Measurements from ENCODE around the gene OTOP1.
A peak's percentile ranks its signal among the peaks of the same experiment; 100 is the strongest.
"Not testable (repeated sequence)": the region's sequence is repeated elsewhere in the genome, so short reads cannot be mapped to it uniquely, and the experiment has no call there.

OTOP1 gene

GRCh38 chr4:4227510-4228355 is 1.0 kb upstream of the OTOP1 start:
- no peak for DNase-seq

- DNase-seq: peak; percentile 6
Measured at GRCh38 chr4:4225915-4226605, 669 bp downstream of the OTOP1 start.

GRCh38 chr4:4217113-4217512 is 9.6 kb downstream of the OTOP1 start:
- DNase-seq: peak; percentile 22

GRCh38 chr4:4216648-4217047 is 10.1 kb downstream of the OTOP1 start:
- DNase-seq: peak; percentile 60

GRCh38 chr4:4213674-4214073 is 13.1 kb downstream of the OTOP1 start:
- peak; percentile 6 for DNase-seq

- no peak for DNase-seq
Measured at GRCh38 chr4:4206204-4206603, 20.5 kb downstream of the OTOP1 start.

GRCh38 chr4:4204401-4204745 is 22.4 kb downstream of the OTOP1 start:
- no peak for DNase-seq

GRCh38 chr4:4203688-4204400 is 22.9 kb downstream of the OTOP1 start:
- no peak for DNase-seq

GRCh38 chr4:4202510-4202909 is 24.2 kb downstream of the OTOP1 start:
- no peak for DNase-seq

- no peak for DNase-seq
Measured at GRCh38 chr4:4200624-4201023, 26.1 kb downstream of the OTOP1 start.

- no peak for DNase-seq
Measured at GRCh38 chr4:4195354-4195753, 31.4 kb downstream of the OTOP1 start.

- DNase-seq: not testable (repeated sequence)
Measured at GRCh38 chr4:4188557-4188956, 38.2 kb downstream of the OTOP1 start.

GRCh38 chr4:4185528-4185927 is 41.2 kb downstream of the OTOP1 start:
- DNase-seq: no peak

- peak; percentile 3 for DNase-seq
Measured at GRCh38 chr4:4182835-4183568, 43.7 kb downstream of the OTOP1 start.

- DNase-seq: no peak
Measured at GRCh38 chr4:4170596-4171150, 56.1 kb downstream of the OTOP1 start.

GRCh38 chr4:4167981-4168780 is 58.5 kb downstream of the OTOP1 start:
- not testable (repeated sequence) for DNase-seq

- not testable (repeated sequence) for DNase-seq
Measured at GRCh38 chr4:4166986-4167385, 59.7 kb downstream of the OTOP1 start.

- not testable (repeated sequence) for DNase-seq
Measured at GRCh38 chr4:4165701-4166392, 60.9 kb downstream of the OTOP1 start.

- DNase-seq: not testable (repeated sequence)
Measured at GRCh38 chr4:4164532-4165173, 62.1 kb downstream of the OTOP1 start.

- DNase-seq: not testable (repeated sequence)
Measured at GRCh38 chr4:4162186-4162585, 64.5 kb downstream of the OTOP1 start.
